Ishikawa (cell line): ENCODE measurements around the gene SCTR.

Experiments
- CEBPB ChIP-seq: IDR thresholded peaks from 2 replicates; pipeline ENCODE4 v1.6.1; 2012
- CREB1 ChIP-seq: IDR thresholded peaks from 2 replicates; pipeline ENCODE4 v1.6.1; 2012; ENCODE audit warnings: low read depth
- EGR1 ChIP-seq: IDR thresholded peaks from 2 replicates; pipeline ENCODE4 v1.6.1; 2012
- EP300 ChIP-seq: IDR thresholded peaks from 2 replicates; pipeline ENCODE4 v1.6.1; 2012; ENCODE audit warnings: borderline replicate concordance
- FOXM1 ChIP-seq: IDR thresholded peaks from 2 replicates; pipeline ENCODE4 v1.6.1; 2012; ENCODE audit warnings: low read depth, borderline replicate concordance
- NFIC ChIP-seq: IDR thresholded peaks from 2 replicates; pipeline ENCODE4 v1.6.1; 2012
- RAD21 ChIP-seq: IDR thresholded peaks from 2 replicates; pipeline ENCODE4 v1.6.1; 2012; ENCODE audit warnings: low read depth
- REST ChIP-seq: IDR thresholded peaks from 2 replicates; pipeline ENCODE4 v1.6.1; 2012; ENCODE audit warnings: low read depth, mild to moderate bottlenecking
- TAF1 ChIP-seq: IDR thresholded peaks from 2 replicates; pipeline ENCODE4 v1.6.1; 2012; ENCODE audit warnings: low read depth, mild to moderate bottlenecking
- TCF12 ChIP-seq: IDR thresholded peaks from 2 replicates; pipeline ENCODE4 v1.6.1; 2012; ENCODE audit warnings: low read depth
- TEAD4 ChIP-seq: IDR thresholded peaks from 2 replicates; pipeline ENCODE4 v1.6.1; 2012
- YY1 ChIP-seq: IDR thresholded peaks from 2 replicates; pipeline ENCODE4 v1.6.1; 2012; ENCODE audit warnings: low read depth
- ZBTB7A ChIP-seq: IDR thresholded peaks from 2 replicates; pipeline ENCODE4 v1.6.1; 2012; ENCODE audit warnings: low read depth
- TF ChIP-seq, protein P1 (sequence below): IDR thresholded peaks from 2 replicates; pipeline ENCODE4 v1.6.1; 2012
- TF ChIP-seq, protein P2 (sequence below): IDR thresholded peaks from 2 replicates; pipeline ENCODE4 v1.6.1; 2012

SCTR gene

DNA sequence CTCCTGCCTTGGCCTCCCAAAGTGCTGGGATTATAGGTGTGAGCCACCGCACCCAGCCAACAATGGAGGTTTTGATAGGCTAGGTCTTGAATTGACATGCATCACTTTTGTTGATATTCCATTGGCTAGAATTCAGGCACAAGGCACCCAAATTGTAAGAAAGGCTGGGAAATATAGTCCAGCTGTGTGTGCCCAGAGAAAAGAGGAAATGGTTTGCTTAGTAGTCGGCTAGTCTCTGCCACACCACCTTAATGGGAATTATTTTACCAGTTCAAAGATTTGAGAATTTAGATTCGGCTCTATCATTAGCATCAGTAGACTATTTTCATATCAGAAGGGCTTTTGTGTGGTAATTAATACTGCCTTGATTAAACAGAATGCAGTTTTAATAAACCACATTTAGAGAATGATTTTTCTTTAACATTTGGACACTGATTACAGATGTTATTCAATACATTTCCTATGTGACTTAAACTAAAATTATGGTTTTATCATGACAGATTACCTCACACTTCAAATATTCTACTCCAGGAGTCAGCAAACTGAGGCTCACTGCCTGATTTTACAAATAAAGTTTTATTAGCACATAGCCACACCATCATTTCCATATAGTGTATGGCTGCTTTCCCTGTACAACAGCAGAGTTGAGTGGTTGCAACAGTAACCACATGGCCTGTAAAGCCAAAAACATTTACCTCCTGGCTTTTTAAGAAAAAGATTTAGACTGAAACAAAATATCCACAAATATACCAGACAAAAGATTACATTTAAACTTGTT, 130.1 kb downstream of the SCTR start:
- TF ChIP-seq FOXM1, result no peak
- TF ChIP-seq EGR1, result no peak
- no peak for TF ChIP-seq ZBTB7A
- TF ChIP-seq, protein P1, sequence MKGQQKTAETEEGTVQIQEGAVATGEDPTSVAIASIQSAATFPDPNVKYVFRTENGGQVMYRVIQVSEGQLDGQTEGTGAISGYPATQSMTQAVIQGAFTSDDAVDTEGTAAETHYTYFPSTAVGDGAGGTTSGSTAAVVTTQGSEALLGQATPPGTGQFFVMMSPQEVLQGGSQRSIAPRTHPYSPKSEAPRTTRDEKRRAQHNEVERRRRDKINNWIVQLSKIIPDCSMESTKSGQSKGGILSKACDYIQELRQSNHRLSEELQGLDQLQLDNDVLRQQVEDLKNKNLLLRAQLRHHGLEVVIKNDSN, result no peak
- TF ChIP-seq CEBPB, result no peak
- no peak for TF ChIP-seq TCF12
- TF ChIP-seq TAF1, result no peak
- TF ChIP-seq, protein P2, sequence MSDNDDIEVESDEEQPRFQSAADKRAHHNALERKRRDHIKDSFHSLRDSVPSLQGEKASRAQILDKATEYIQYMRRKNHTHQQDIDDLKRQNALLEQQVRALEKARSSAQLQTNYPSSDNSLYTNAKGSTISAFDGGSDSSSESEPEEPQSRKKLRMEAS, result no peak
- TF ChIP-seq EP300, result no peak
- TF ChIP-seq YY1, result no peak
- no peak for TF ChIP-seq RAD21
- no peak for TF ChIP-seq TEAD4
- TF ChIP-seq NFIC, result no peak
- no peak for TF ChIP-seq CREB1
- TF ChIP-seq REST, result no peak
